ENCODE results near the gene SLC39A11.

The SLC39A11 gene

DNA sequence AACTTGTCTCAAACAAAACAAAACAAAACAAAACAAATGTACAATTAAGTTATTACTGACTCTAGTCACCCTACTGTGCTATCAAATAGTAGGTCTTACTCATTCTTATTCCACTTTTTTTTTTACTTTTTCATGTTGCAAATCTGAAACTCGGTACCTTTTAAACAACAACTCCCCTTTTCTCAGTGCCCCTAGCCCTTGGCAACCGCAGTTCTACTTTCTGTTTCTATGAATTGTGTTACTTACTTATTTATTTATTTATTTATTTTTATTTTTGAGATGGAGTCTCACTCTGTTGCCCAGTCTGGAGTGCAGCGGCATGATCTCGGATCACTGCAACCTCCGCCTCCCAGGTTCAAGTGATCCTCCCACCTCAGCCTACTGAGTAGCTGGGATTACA, 104.0 kb downstream of the SLC39A11 start:
- no peak for DNase-seq (ENCODE audit: low spot score)
- in situ Hi-C loops (cut with MboI; ENCODE audit: low pct_unique_long_range_greater_than_20kb, low sequenced_read_pairs, unreplicated experiment), result loop anchor here (25.0 kb wide), 1 partner anchor 174 kb away; the partner anchor contains the start of gene SSTR2
- no peak for TF ChIP-seq CTCF (IDR thresholded peaks at IDR 0.05; ENCODE audit: extremely low read depth, insufficient read depth, missing control alignments)

DNA sequence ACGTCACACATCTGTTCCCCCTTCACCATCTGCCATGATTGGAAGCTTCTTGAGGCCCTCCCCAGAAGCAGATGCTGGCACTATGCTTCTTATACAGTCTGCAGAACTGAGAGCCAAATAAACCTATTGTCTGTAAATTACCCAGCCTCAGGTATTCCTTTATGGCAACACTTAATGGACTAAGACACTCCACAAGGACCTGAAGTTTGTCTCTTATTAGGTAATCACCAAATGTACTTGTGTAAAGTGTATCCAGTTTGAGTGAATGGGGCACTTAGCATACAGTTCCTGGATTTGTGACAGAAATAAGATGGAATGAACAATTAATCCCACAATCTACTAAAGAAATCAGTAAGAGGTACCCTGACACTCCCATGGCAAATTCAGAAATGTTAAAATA, 105.3 kb downstream of the SLC39A11 start:
- no peak for TF ChIP-seq CTCF (IDR thresholded peaks at IDR 0.05; ENCODE audit: extremely low read depth, insufficient read depth, missing control alignments)
- no peak for DNase-seq (ENCODE audit: low spot score)
- in situ Hi-C loops (cut with MboI; ENCODE audit: low pct_unique_long_range_greater_than_20kb, low sequenced_read_pairs, unreplicated experiment), result loop anchor here (25.0 kb wide), 1 partner anchor 175 kb away; the partner anchor contains the start of gene SSTR2

DNA sequence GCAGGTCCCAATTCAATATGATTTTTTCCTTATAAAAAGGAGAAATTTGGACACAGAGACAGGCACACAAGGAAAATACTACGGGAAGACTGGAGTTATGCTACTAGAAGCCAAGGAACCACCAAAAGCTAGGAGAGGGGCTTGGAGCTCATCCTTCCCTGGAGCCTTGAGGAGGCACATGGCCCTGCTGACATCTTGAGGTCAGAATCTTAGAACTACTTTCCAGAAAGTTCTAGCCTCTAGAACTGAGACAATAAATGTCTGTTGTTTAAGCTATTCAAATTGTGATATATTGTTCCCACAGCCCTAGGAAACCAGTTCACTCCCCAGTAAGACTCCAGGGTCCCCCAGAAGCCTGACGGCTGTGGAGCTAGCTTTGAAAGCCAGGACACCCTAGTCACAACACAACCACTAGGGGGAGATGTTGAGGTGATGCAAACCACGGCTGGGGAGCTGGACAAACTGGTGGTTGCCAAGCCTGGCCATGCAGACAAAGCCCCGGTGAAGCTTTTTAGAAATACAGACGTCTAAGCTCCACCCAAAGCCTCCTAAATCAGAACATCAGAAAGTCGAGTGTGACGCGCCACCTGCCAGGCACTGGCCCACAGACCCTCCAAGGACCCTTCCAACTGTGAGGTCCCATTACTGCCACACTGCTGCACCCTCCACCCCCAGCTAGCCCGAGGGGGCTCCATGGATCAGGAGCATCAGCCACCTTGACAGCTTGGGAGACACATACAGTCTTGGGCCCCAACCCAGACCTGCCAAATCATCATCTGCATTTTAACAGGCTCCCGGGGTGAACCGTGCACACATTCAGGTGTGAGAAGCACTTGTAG, 106.4 kb downstream of the SLC39A11 start:
- in situ Hi-C loops (cut with MboI; ENCODE audit: low pct_unique_long_range_greater_than_20kb, low sequenced_read_pairs, unreplicated experiment), result loop anchor here (25.0 kb wide), 1 partner anchor 176 kb away; the partner anchor contains the start of gene SSTR2
- peak; percentile 85 for DNase-seq (ENCODE audit: low spot score)
- peak; percentile 88 for TF ChIP-seq CTCF (IDR thresholded peaks at IDR 0.05; ENCODE audit: extremely low read depth, insufficient read depth, missing control alignments)

DNA sequence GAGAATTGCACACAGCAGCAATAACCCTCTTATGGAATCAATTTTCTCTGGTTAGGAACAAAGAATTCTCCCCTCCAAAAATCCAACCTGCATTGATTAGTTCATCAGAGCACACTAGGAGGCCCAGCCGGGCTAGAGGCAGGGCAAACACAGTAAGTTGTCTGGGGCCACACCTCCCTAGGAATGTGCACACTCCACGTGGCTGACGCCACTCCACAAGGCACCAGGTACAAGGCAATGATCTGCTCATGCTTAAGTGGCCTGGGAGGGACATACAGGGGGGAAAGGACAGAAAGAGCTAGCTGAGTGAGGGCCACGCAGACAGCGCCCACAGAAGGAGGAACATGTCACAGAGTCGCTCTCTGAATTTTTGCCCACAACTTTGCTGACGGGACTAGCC, 107.6 kb downstream of the SLC39A11 start:
- in situ Hi-C loops (cut with MboI; ENCODE audit: low pct_unique_long_range_greater_than_20kb, low sequenced_read_pairs, unreplicated experiment), result loop anchor here (25.0 kb wide), 1 partner anchor 177 kb away; the partner anchor contains the start of gene SSTR2
- TF ChIP-seq CTCF (IDR thresholded peaks at IDR 0.05; ENCODE audit: extremely low read depth, insufficient read depth, missing control alignments), result no peak
- no peak for DNase-seq (ENCODE audit: low spot score)

DNA sequence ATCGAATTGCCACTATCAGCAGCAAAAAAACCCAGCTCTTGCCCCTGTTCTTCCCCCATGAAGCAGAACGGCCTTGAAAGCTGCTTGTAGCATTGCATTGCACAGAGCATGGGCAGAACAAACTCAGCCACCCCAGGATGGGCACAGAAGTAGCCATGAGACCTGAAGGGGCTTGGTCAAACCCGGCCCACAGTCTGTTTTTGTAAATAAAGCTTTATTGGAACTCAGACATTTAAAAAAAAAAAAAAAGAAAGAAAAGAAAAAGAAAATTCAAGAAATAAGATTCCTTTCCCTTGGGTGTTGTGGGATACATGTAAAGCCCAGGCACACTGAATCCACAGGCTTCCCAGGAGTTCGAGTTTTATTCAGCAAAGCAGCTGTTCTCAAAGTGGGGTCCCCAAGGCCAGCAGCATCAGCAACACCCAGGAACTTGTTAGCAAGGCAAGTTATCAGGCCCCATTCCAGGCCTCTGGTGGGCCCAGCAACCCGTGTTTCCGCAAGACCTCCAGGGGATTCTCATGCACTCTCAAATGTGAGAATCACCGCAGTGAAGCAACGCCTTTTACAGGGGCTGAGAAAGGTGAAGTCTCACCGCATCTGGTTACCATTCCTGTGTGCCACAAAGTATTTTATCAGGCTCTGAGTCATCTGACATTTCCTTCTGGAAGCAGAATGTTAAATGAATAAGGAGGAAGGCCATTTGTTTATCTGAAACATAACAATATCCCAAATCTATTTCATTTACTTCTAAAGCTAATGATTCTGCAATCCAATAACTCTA, 108.2 kb downstream of the SLC39A11 start:
- in situ Hi-C loops (cut with MboI; ENCODE audit: low pct_unique_long_range_greater_than_20kb, low sequenced_read_pairs, unreplicated experiment), result loop anchor here (25.0 kb wide), 1 partner anchor 178 kb away; the partner anchor contains the start of gene SSTR2
- DNase-seq (ENCODE audit: low spot score), result no peak
- no peak for TF ChIP-seq CTCF (IDR thresholded peaks at IDR 0.05; ENCODE audit: extremely low read depth, insufficient read depth, missing control alignments)

DNA sequence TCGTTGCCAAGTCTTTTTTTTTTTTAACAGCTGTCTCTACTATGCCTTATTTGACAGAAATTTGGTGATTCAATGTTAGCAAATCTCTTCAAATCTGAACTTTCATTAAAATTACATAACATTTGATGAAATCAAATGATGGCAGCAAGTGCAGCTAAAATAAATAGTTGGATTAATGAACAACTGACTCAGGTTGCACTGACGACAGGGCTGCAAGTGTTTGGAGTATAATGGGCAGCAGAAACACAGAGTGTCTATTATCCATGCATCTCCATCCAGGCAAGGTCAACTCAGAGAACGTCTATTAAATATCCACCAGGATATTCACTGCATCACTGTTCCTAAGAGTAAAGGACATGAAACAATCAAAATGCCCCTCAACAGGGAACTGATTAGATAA, 109.8 kb downstream of the SLC39A11 start:
- no peak for TF ChIP-seq CTCF (IDR thresholded peaks at IDR 0.05; ENCODE audit: extremely low read depth, insufficient read depth, missing control alignments)
- in situ Hi-C loops (cut with MboI; ENCODE audit: low pct_unique_long_range_greater_than_20kb, low sequenced_read_pairs, unreplicated experiment), result loop anchor here (25.0 kb wide), 1 partner anchor 180 kb away; the partner anchor contains the start of gene SSTR2
- no peak for DNase-seq (ENCODE audit: low spot score)
